HCT116 (cell line): ENCODE results near the gene USP53.

ENCODE experiments used
- CTCF ChIP-seq, 3 experiments: fragments of 200-600 bp in 1 of 3; sonication (generic) in 1 of 3; IDR thresholded peaks in 2 of 3; conservative IDR thresholded peaks in 1 of 3; 2 replicates each; pipeline ENCODE4 v1.5.1; 2012 to 2017; ENCODE audit warnings: low read depth in 2 of 3, low read length in 2 of 3, antibody characterized with exemption in 1 of 3, borderline replicate concordance in 1 of 3, control low read depth in 1 of 3, mild to moderate bottlenecking in 1 of 3, mixed read lengths in 1 of 3, mixed run types in 1 of 3, moderate library complexity in 1 of 3; ENCODE audit not compliant: insufficient read depth in 1 of 3
- JUND ChIP-seq: IDR thresholded peaks from 2 replicates; pipeline ENCODE4 v1.6.1; 2012
- POLR2A ChIP-seq: IDR thresholded peaks from 2 replicates; pipeline ENCODE4 v1.7.0; 2011; ENCODE audit warnings: borderline replicate concordance; ENCODE audit not compliant: insufficient read depth, insufficient read length; ENCODE audit errors: extremely low read depth
- RAD21 ChIP-seq: IDR thresholded peaks from 2 replicates; pipeline ENCODE4 v1.6.1; 2012; ENCODE audit warnings: low read depth, mild to moderate bottlenecking
- ZFX ChIP-seq: fragments of 450-650 bp; IDR thresholded peaks from 2 replicates; pipeline ENCODE4 v1.6.1; 2017

GRCh38 chr4:119232286-119232685 lies 19.8 kb downstream of the USP53 start:
- TF ChIP-seq RAD21 (no peak), CTCF (IDR thresholded peaks at IDR 0.05 in 2 of 3, conservative IDR thresholded peaks at IDR 0.05 in 1 of 3; ENCODE audit: borderline replicate concordance in 1 of 3, insufficient read depth in 1 of 3, low read depth in 2 of 3, low read length in 2 of 3) (no peak), ZFX (no peak), JUND (no peak), POLR2A (no peak)
